IPS-20b (cell line): Measurements from ENCODE around the gene SLC24A4.
"Not testable (repeated sequence)": the region's sequence is repeated elsewhere in the genome, so short reads cannot be mapped to it uniquely, and the experiment has no call there.

ENCODE experiments used
- H3K27ac ChIP-seq: one replicate; pipeline ENCODE4 v1.5.1; 2013; ENCODE audit warnings: low read length
- H3K27me3 ChIP-seq: 2 replicates; pipeline ENCODE4 v1.6.1; 2013; ENCODE audit warnings: mild to moderate bottlenecking, low read length, inconsistent platforms; ENCODE audit not compliant: insufficient read depth
- H3K36me3 ChIP-seq: 2 replicates; pipeline ENCODE4 v1.6.1; 2013; ENCODE audit warnings: low read depth, mild to moderate bottlenecking, inconsistent platforms, low read length, moderate library complexity; ENCODE audit not compliant: insufficient read depth
- H3K4me1 ChIP-seq: 2 replicates; pipeline ENCODE4 v1.6.1; 2013; ENCODE audit warnings: mild to moderate bottlenecking, control low read depth, inconsistent platforms, low read length, moderate library complexity; ENCODE audit not compliant: insufficient read depth
- H3K4me3 ChIP-seq: 2 replicates; pipeline ENCODE4 v1.5.1; 2013; ENCODE audit warnings: mild to moderate bottlenecking, low read length, inconsistent platforms
- H3K9ac ChIP-seq: 2 replicates; pipeline ENCODE4 v1.6.1; 2013; ENCODE audit warnings: low read depth, mild to moderate bottlenecking, inconsistent platforms, low read length, moderate library complexity
- H3K9me3 ChIP-seq: 2 replicates; pipeline ENCODE4 v1.6.1; 2013; ENCODE audit warnings: mild to moderate bottlenecking, low read depth, low read length, inconsistent platforms; ENCODE audit not compliant: insufficient read depth

SLC24A4 gene

GRCh38 chr14:92523752-92524151 lies 200.8 kb downstream of the SLC24A4 start:
- Histone ChIP-seq H3K4me1 (no peaks in the 10 kb centered on the region), H3K36me3 (no peaks in the 10 kb centered on the region), H3K4me3 (no peak overlapping the region), H3K9me3 (no peaks in the 10 kb centered on the region), H3K9ac (no peak overlapping the region), H3K27ac (no peak overlapping the region), H3K27me3 (no peaks in the 10 kb centered on the region)

GRCh38 chr14:92524602-92525185 lies 201.7 kb downstream of the SLC24A4 start:
- no peaks in the 10 kb centered on the region for H3K27me3 ChIP-seq
- H3K4me3 ChIP-seq = no peak overlapping the region
- no peak overlapping the region for H3K27ac ChIP-seq
- H3K4me1 ChIP-seq = no peaks in the 10 kb centered on the region
- no peaks in the 10 kb centered on the region for H3K36me3 ChIP-seq
- no peaks in the 10 kb centered on the region for H3K9me3 ChIP-seq
- H3K9ac ChIP-seq = no peak overlapping the region

- Histone ChIP-seq H3K4me3 (no peak overlapping the region), H3K4me1 (no peaks in the 10 kb centered on the region), H3K27me3 (no peaks in the 10 kb centered on the region), H3K9me3 (no peaks in the 10 kb centered on the region), H3K9ac (no peak overlapping the region), H3K27ac (no peak overlapping the region), H3K36me3 (no peaks in the 10 kb centered on the region)
These were observed 202.5 kb downstream of the SLC24A4 start for GRCh38 chr14:92525322-92526095.

- Histone ChIP-seq H3K4me1 (no peaks in the 10 kb centered on the region), H3K4me3 (no peak overlapping the region), H3K9me3 (no peaks in the 10 kb centered on the region), H3K27me3 (no peaks in the 10 kb centered on the region), H3K36me3 (no peaks in the 10 kb centered on the region), H3K27ac (no peak overlapping the region), H3K9ac (no peak overlapping the region)
These were observed 204.8 kb downstream of the SLC24A4 start for GRCh38 chr14:92527721-92528120.

GRCh38 chr14:92528486-92529100 lies 205.6 kb downstream of the SLC24A4 start:
- Histone ChIP-seq H3K27me3 (no peaks in the 10 kb centered on the region), H3K27ac (no peak overlapping the region), H3K36me3 (no peaks in the 10 kb centered on the region), H3K4me1 (no peaks in the 10 kb centered on the region), H3K9me3 (no peaks in the 10 kb centered on the region), H3K9ac (no peak overlapping the region), H3K4me3 (no peak overlapping the region)

GRCh38 chr14:92529903-92530302 lies 206.9 kb downstream of the SLC24A4 start:
- no peak overlapping the region for H3K27ac ChIP-seq
- H3K9me3 ChIP-seq = no peaks in the 10 kb centered on the region
- H3K27me3 ChIP-seq = no peaks in the 10 kb centered on the region
- H3K4me1 ChIP-seq = no peaks in the 10 kb centered on the region
- H3K36me3 ChIP-seq = no peaks in the 10 kb centered on the region
- no peak overlapping the region for H3K9ac ChIP-seq
- H3K4me3 ChIP-seq = no peak overlapping the region

GRCh38 chr14:92531106-92531873 lies 208.3 kb downstream of the SLC24A4 start:
- no peaks in the 10 kb centered on the region for H3K36me3 ChIP-seq
- H3K4me3 ChIP-seq = no peak overlapping the region
- H3K27me3 ChIP-seq = no peaks in the 10 kb centered on the region
- H3K9me3 ChIP-seq = no peaks in the 10 kb centered on the region
- no peaks in the 10 kb centered on the region; the same call in 1 of the 2 replicates for H3K4me1 ChIP-seq
- no peak overlapping the region for H3K27ac ChIP-seq
- H3K9ac ChIP-seq = no peak overlapping the region

GRCh38 chr14:92532490-92533163 lies 209.7 kb downstream of the SLC24A4 start:
- H3K9ac ChIP-seq = no peak overlapping the region
- no peaks in the 10 kb centered on the region for H3K9me3 ChIP-seq
- H3K4me3 ChIP-seq = no peak overlapping the region

GRCh38 chr14:92534932-92535643 lies 212.1 kb downstream of the SLC24A4 start:
- no peak overlapping the region for H3K4me3 ChIP-seq
- H3K36me3 ChIP-seq = no peaks in the 10 kb centered on the region
- no peaks in the 10 kb centered on the region for H3K9me3 ChIP-seq
- H3K9ac ChIP-seq = no peak overlapping the region
- H3K4me1 ChIP-seq = peaks cover 5% of the 10 kb centered on the region; the same call in 1 of the 2 replicates
- H3K27me3 ChIP-seq = no peaks in the 10 kb centered on the region
- no peak overlapping the region for H3K27ac ChIP-seq

More at GRCh38 chr14:92532490-92533163, 209.7 kb downstream of the SLC24A4 start:
- Histone ChIP-seq H3K27ac (no peak overlapping the region), H3K27me3 (no peaks in the 10 kb centered on the region), H3K36me3 (no peaks in the 10 kb centered on the region), H3K4me1 (no peaks in the 10 kb centered on the region; the same call in 1 of the 2 replicates)

- not testable (repeated sequence) for H3K4me3 ChIP-seq, H3K4me1 ChIP-seq
These were observed 213.3 kb downstream of the SLC24A4 start for GRCh38 chr14:92536231-92536630.

More at GRCh38 chr14:92536231-92536630, 213.3 kb downstream of the SLC24A4 start:
- not testable (repeated sequence) for H3K9ac ChIP-seq, H3K27me3 ChIP-seq, H3K9me3 ChIP-seq, H3K36me3 ChIP-seq, H3K27ac ChIP-seq
